Measurements from ENCODE around the gene PSPH. TPM values are rescaled to one million over a fixed set of nuclear protein-coding genes. Genes with fewer than 3 reads are reported as not detected.
"Not testable (repeated sequence)": the region's sequence is repeated elsewhere in the genome, so short reads cannot be mapped to it uniquely, and the experiment has no call there.

PSPH gene
- total RNA-seq, 1 donor: 125 TPM

GRCh38 chr7:56033671-56034432 is 17.4 kb downstream of the PSPH start:
- peak; percentile 87 for DNase-seq (ENCODE audit: low read depth)

GRCh38 chr7:56032578-56032977 is 18.7 kb downstream of the PSPH start:
- not testable (repeated sequence) for DNase-seq (ENCODE audit: low read depth)
- H3K4me3 ChIP-seq (ENCODE audit: low read depth, low read length): peak overlapping the region; percentile 72

More at GRCh38 chr7:56033671-56034432, 17.4 kb downstream of the PSPH start:
- TF ChIP-seq CTCF (IDR thresholded peaks at IDR 0.05; ENCODE audit: insufficient read depth, low read depth, low read length): peak; percentile 37
- H3K4me3 ChIP-seq (ENCODE audit: low read depth, low read length): peak overlapping the region; percentile 72

- H3K4me3 ChIP-seq (ENCODE audit: low read depth, low read length): not testable (repeated sequence)
Measured at GRCh38 chr7:56031556-56031955, 19.7 kb downstream of the PSPH start.

GRCh38 chr7:56030340-56030739 is 20.9 kb downstream of the PSPH start:
- no peak for TF ChIP-seq CTCF (IDR thresholded peaks at IDR 0.05; ENCODE audit: insufficient read depth, low read depth, low read length)
- DNase-seq (ENCODE audit: low read depth): no peak
- H3K4me3 ChIP-seq (ENCODE audit: low read depth, low read length): no peak overlapping the region

More at GRCh38 chr7:56031556-56031955, 19.7 kb downstream of the PSPH start:
- not testable (repeated sequence) for DNase-seq (ENCODE audit: low read depth)

- TF ChIP-seq CTCF (IDR thresholded peaks at IDR 0.05; ENCODE audit: insufficient read depth, low read depth, low read length): no peak
- peak; percentile 28 for DNase-seq (ENCODE audit: low read depth)
- H3K4me3 ChIP-seq (ENCODE audit: low read depth, low read length): no peak overlapping the region
Measured at GRCh38 chr7:56028942-56029630, 22.2 kb downstream of the PSPH start.

- TF ChIP-seq CTCF (IDR thresholded peaks at IDR 0.05; ENCODE audit: insufficient read depth, low read depth, low read length): no peak
- no peak overlapping the region for H3K4me3 ChIP-seq (ENCODE audit: low read depth, low read length)
- DNase-seq (ENCODE audit: low read depth): no peak
Measured at GRCh38 chr7:56026538-56026937, 24.7 kb downstream of the PSPH start.

GRCh38 chr7:56023500-56023899 is 27.7 kb downstream of the PSPH start:
- no peak for DNase-seq (ENCODE audit: low read depth)
- TF ChIP-seq CTCF (IDR thresholded peaks at IDR 0.05; ENCODE audit: insufficient read depth, low read depth, low read length): no peak
- no peak overlapping the region for H3K4me3 ChIP-seq (ENCODE audit: low read depth, low read length)

All from fibroblast of villous mesenchyme (primary cell).